Fibroblast of upper back skin (primary cell): ENCODE data around the gene DUOX1.

ENCODE experiments used
- DNase-seq: peaks from one replicate; pipeline ENCODE4 v3.0.0-alpha.2; 2013

The DUOX1 gene

GRCh38 chr15:45169608-45170480, 40.0 kb downstream of the DUOX1 start:
- DNase-seq: no peak

- DNase-seq: no peak
These were observed 42.1 kb downstream of the DUOX1 start for GRCh38 chr15:45171912-45172311.

GRCh38 chr15:45174069-45174468, 44.3 kb downstream of the DUOX1 start:
- DNase-seq: no peak

- DNase-seq: no peak
These were observed 44.8 kb downstream of the DUOX1 start for GRCh38 chr15:45174577-45174976.

GRCh38 chr15:45177285-45177684, 47.5 kb downstream of the DUOX1 start:
- DNase-seq: no peak

GRCh38 chr15:45179221-45179985, 49.6 kb downstream of the DUOX1 start:
- DNase-seq: no peak

- no peak for DNase-seq
These were observed 50.4 kb downstream of the DUOX1 start for GRCh38 chr15:45180201-45180600.

GRCh38 chr15:45180648-45181436, 51.0 kb downstream of the DUOX1 start:
- DNase-seq: no peak

- no peak for DNase-seq
These were observed 51.9 kb downstream of the DUOX1 start for GRCh38 chr15:45181491-45182285.

GRCh38 chr15:45182996-45183395, 53.2 kb downstream of the DUOX1 start:
- no peak for DNase-seq

- no peak for DNase-seq
These were observed 53.7 kb downstream of the DUOX1 start for GRCh38 chr15:45183511-45183910.

GRCh38 chr15:45184562-45185041, 54.8 kb downstream of the DUOX1 start:
- DNase-seq: no peak

GRCh38 chr15:45185069-45185779, 55.4 kb downstream of the DUOX1 start:
- no peak for DNase-seq

- DNase-seq: no peak
These were observed 56.3 kb downstream of the DUOX1 start for GRCh38 chr15:45185903-45186770.

- no peak for DNase-seq
These were observed 57.2 kb downstream of the DUOX1 start for GRCh38 chr15:45186771-45187577.

GRCh38 chr15:45187578-45187893, 57.7 kb downstream of the DUOX1 start:
- no peak for DNase-seq

- DNase-seq: peak; percentile 52
These were observed 58.4 kb downstream of the DUOX1 start, which contains the start of gene SHF for GRCh38 chr15:45187894-45188830. TSS of gene SHF (minus strand) at chr15:45187966. CDS start at chr15:45187951, 15 bp downstream.

GRCh38 chr15:45197512-45197911, 67.7 kb downstream of the DUOX1 start:
- DNase-seq: no peak
